Measurements from ENCODE around the gene CPVL. TPM values are rescaled to one million over a fixed set of nuclear protein-coding genes. Genes with fewer than 3 reads are reported as not detected.

The CPVL gene
- total RNA-seq, 1 donor from 2014 or later, result 49.4 TPM

GRCh38 chr7:29107056-29107455 is 39.3 kb downstream of the CPVL start:
- H3K36me3 ChIP-seq, result no peaks in the 10 kb centered on the region
- no peak for ATAC-seq
- H3K4me1 ChIP-seq, result peaks cover 17% of the 10 kb centered on the region
- no peak for DNase-seq
- peaks cover 6% of the 10 kb centered on the region for H3K27me3 ChIP-seq (ENCODE audit: low read depth)
- H3K9me3 ChIP-seq, result no peaks in the 10 kb centered on the region
- no peak overlapping the region for H3K27ac ChIP-seq
- no peak overlapping the region for H3K4me3 ChIP-seq
- intact Hi-C loops (cut with DNase I), result no loop called here
- no peak for TF ChIP-seq CTCF (IDR thresholded peaks at IDR 0.05)

- peaks cover 6% of the 10 kb centered on the region for H3K27me3 ChIP-seq (ENCODE audit: low read depth)
- intact Hi-C loops (cut with DNase I), result no loop called here
- no peaks in the 10 kb centered on the region for H3K9me3 ChIP-seq
- no peak overlapping the region for H3K27ac ChIP-seq
- peaks cover 21% of the 10 kb centered on the region for H3K4me1 ChIP-seq
- H3K4me3 ChIP-seq, result no peak overlapping the region
- no peak for ATAC-seq
- no peak for TF ChIP-seq CTCF (IDR thresholded peaks at IDR 0.05)
- no peak for DNase-seq
- H3K36me3 ChIP-seq, result no peaks in the 10 kb centered on the region
Observed at GRCh38 chr7:29106669-29106988, 39.7 kb downstream of the CPVL start.

GRCh38 chr7:29105752-29106668 is 40.3 kb downstream of the CPVL start:
- peaks cover 6% of the 10 kb centered on the region for H3K27me3 ChIP-seq (ENCODE audit: low read depth)
- H3K36me3 ChIP-seq, result no peaks in the 10 kb centered on the region
- intact Hi-C loops (cut with DNase I), result no loop called here
- TF ChIP-seq CTCF (IDR thresholded peaks at IDR 0.05), result peak; percentile 80
- H3K4me1 ChIP-seq, result peaks cover 27% of the 10 kb centered on the region
- peak; percentile 80 to 88 for ATAC-seq
- no peaks in the 10 kb centered on the region for H3K9me3 ChIP-seq
- DNase-seq, result no peak
- no peak overlapping the region for H3K27ac ChIP-seq
- H3K4me3 ChIP-seq, result no peak overlapping the region

- no peak for DNase-seq
- no peak overlapping the region for H3K4me3 ChIP-seq
- peaks cover 30% of the 10 kb centered on the region for H3K4me1 ChIP-seq
- no peak for TF ChIP-seq CTCF (IDR thresholded peaks at IDR 0.05)
- H3K36me3 ChIP-seq, result no peaks in the 10 kb centered on the region
- H3K9me3 ChIP-seq, result no peaks in the 10 kb centered on the region
- intact Hi-C loops (cut with DNase I), result no loop called here
- H3K27ac ChIP-seq, result no peak overlapping the region
- no peaks in the 10 kb centered on the region for H3K27me3 ChIP-seq (ENCODE audit: low read depth)
- no peak for ATAC-seq
Observed at GRCh38 chr7:29105191-29105590, 41.1 kb downstream of the CPVL start.

GRCh38 chr7:29102558-29103151 is 43.7 kb downstream of the CPVL start:
- TF ChIP-seq CTCF (IDR thresholded peaks at IDR 0.05), result peak; percentile 66
- peak; percentile 71 for DNase-seq

More at GRCh38 chr7:29102558-29103151, 43.7 kb downstream of the CPVL start:
- no peaks in the 10 kb centered on the region for H3K36me3 ChIP-seq
- H3K27me3 ChIP-seq (ENCODE audit: low read depth), result no peaks in the 10 kb centered on the region
- H3K4me1 ChIP-seq, result peaks cover 33% of the 10 kb centered on the region
- intact Hi-C loops (cut with DNase I), result loop anchor here (5.0 kb wide), 1 partner anchor 175 kb away; no protein-coding TSS in a partner anchor
- peak; percentile 65 to 73 for ATAC-seq
- H3K27ac ChIP-seq, result no peak overlapping the region
- H3K4me3 ChIP-seq, result no peak overlapping the region
- H3K9me3 ChIP-seq, result no peaks in the 10 kb centered on the region
